Measurements from ENCODE around the gene IQSEC1.

Gene IQSEC1

GRCh38 chr3:13070391-13071070 is 2.7 kb downstream of the IQSEC1 start:
- TF ChIP-seq CTCF (conservative IDR thresholded peaks at IDR 0.05; ENCODE audit: control insufficient read depth, insufficient read depth, low read depth, low read length), result no peak
- no peak for DNase-seq (ENCODE audit: low read depth)
- H3K4me3 ChIP-seq (ENCODE audit: control insufficient read depth, low read depth, low read length), result no peak overlapping the region

DNA sequence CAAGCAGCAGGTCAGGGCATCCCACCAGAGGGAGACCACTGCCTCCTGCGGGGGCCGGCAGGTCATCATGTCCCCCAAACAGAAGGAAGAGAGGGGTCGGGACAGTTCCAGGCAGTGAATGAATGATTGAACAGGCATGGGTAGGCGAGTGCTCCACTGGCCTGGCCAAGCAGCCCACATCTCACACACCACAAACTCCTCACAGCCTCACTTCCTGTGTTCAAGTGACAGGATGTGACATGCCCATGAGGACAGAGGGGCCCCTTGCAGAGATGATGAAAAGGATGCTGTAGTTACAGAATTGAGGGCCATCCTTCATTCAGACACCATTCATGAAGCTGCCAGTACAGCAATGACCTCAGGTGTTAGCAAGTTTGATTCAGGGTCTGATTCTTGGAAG is 3.7 kb downstream of the IQSEC1 start:
- no peak for TF ChIP-seq CTCF (conservative IDR thresholded peaks at IDR 0.05; ENCODE audit: control insufficient read depth, insufficient read depth, low read depth, low read length)
- no peak overlapping the region for H3K4me3 ChIP-seq (ENCODE audit: control insufficient read depth, low read depth, low read length)
- DNase-seq (ENCODE audit: low read depth), result no peak

- TF ChIP-seq CTCF (conservative IDR thresholded peaks at IDR 0.05; ENCODE audit: control insufficient read depth, insufficient read depth, low read depth, low read length), result no peak
- DNase-seq (ENCODE audit: low read depth), result no peak
- H3K4me3 ChIP-seq (ENCODE audit: control insufficient read depth, low read depth, low read length), result no peak overlapping the region
Measured at GRCh38 chr3:13068269-13069010, 4.8 kb downstream of the IQSEC1 start.

- H3K4me3 ChIP-seq (ENCODE audit: control insufficient read depth, low read depth, low read length), result no peak overlapping the region
- no peak for TF ChIP-seq CTCF (conservative IDR thresholded peaks at IDR 0.05; ENCODE audit: control insufficient read depth, insufficient read depth, low read depth, low read length)
- no peak for DNase-seq (ENCODE audit: low read depth)
Measured at GRCh38 chr3:13067778-13068177, 5.5 kb downstream of the IQSEC1 start.

GRCh38 chr3:13066834-13067233 is 6.4 kb downstream of the IQSEC1 start:
- TF ChIP-seq CTCF (conservative IDR thresholded peaks at IDR 0.05; ENCODE audit: control insufficient read depth, insufficient read depth, low read depth, low read length), result no peak
- no peak for DNase-seq (ENCODE audit: low read depth)
- no peak overlapping the region for H3K4me3 ChIP-seq (ENCODE audit: control insufficient read depth, low read depth, low read length)

- H3K4me3 ChIP-seq (ENCODE audit: control insufficient read depth, low read depth, low read length), result no peak overlapping the region
- DNase-seq (ENCODE audit: low read depth), result no peak
- no peak for TF ChIP-seq CTCF (conservative IDR thresholded peaks at IDR 0.05; ENCODE audit: control insufficient read depth, insufficient read depth, low read depth, low read length)
Measured at GRCh38 chr3:13066236-13066635, 7.0 kb downstream of the IQSEC1 start.

Measured in fibroblast of mammary gland (primary cell).